HG02798 (cell line): Measurements from ENCODE around the gene RGS10.
"Not testable (repeated sequence)": the region's sequence is repeated elsewhere in the genome, so short reads cannot be mapped to it uniquely, and the experiment has no call there.

ENCODE experiments used
- ATAC-seq: cut with Tn5 transposase; IDR thresholded peaks from one replicate; pipeline ENCODE4 v1.9.1; 2021; ENCODE audit warnings: mild to moderate bottlenecking; ENCODE audit not compliant: unreplicated experiment, poor library complexity

Gene RGS10

DNA sequence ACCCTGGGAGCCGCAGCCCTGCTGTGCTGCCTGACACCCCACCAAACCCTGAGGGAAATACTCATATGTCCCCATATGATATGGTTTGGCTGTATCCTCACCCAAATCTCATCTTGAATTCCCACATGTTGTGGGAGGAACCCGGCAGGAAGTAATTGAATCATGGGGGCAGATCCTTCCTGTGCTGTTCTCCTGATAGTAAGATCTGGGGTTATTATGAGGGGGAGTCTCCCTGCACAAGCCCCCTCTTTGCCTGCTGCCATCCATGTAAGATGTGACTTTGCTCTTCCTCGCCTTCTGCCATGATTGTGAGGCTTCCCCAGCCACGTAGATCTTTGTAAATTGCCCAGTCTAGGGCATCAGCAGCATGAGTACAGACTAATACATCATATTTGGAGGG lies 68.7 kb downstream of the RGS10 start:
- ATAC-seq, result no peak

DNA sequence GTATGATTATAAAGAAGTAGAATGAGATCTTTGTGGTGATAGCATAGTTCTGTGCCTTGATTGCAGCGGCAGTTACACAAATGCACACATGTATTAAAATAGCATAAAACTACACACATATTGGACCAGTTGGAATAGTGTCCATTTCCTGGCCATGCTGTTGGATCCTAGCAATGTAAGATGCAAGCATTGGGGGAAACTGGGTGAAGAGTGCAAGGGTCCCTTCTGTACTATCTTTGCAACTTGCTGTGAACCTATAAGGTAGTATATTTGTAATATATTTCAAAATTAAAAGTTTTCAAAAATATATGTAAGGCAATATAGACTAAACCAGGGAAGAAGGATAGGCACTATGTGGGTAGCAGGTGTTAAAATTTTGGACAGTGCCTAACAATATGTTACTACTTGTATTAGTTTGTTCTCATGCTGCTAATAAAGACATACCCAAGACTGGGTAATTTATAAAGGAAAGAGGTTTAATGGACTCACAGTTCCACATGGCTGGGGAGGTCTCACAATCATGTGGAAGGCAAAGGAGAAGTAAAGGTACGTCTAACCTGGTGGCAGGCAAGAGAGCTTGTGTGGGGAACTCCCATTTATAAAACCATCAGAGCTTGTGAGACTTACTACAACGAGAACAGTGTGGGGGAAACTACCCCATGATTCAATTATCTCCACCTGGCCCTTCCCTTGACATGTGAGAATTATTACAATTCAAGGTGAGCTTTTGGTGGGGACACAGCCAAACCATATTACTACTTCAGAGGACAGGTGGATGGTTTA lies 71.4 kb downstream of the RGS10 start:
- no peak for ATAC-seq

DNA sequence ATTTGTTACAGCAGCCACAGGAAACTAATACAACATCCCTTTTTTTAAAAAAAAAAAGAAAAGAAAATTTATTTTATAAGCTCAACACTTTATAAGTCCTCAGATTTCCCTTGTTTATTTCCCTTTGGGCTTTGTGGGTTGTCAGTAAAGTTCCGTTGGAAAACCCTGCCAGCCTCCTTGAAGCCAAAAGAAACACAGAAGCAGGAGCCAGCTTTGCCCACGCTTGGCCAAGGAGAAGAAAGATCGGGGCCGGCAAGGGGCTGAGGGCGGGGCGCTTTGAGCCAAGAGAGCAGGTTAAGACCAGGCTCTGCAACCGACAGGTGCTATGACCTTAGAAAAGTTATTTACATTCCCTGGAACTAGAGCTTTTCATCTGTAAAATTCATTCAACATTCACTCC lies 72.7 kb downstream of the RGS10 start:
- no peak for ATAC-seq

DNA sequence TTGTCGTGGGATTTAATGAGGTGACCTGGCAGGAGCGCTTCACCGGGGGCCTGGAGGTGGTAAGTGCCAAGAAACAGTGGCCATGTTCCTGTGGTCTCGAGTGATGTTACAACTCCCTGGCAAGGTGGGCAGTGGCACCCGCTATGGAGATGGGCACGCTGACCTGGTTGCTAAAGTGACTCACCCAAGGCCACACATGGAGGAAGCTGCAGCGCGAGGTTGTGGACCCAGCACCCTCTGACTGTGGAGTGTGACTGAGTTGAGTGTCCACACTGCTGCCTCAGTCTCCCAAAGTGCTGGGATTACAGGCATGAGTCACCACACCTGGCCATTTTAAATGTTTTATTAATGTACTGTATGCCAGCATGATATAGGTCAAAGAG lies 73.2 kb downstream of the RGS10 start:
- ATAC-seq, result no peak

DNA sequence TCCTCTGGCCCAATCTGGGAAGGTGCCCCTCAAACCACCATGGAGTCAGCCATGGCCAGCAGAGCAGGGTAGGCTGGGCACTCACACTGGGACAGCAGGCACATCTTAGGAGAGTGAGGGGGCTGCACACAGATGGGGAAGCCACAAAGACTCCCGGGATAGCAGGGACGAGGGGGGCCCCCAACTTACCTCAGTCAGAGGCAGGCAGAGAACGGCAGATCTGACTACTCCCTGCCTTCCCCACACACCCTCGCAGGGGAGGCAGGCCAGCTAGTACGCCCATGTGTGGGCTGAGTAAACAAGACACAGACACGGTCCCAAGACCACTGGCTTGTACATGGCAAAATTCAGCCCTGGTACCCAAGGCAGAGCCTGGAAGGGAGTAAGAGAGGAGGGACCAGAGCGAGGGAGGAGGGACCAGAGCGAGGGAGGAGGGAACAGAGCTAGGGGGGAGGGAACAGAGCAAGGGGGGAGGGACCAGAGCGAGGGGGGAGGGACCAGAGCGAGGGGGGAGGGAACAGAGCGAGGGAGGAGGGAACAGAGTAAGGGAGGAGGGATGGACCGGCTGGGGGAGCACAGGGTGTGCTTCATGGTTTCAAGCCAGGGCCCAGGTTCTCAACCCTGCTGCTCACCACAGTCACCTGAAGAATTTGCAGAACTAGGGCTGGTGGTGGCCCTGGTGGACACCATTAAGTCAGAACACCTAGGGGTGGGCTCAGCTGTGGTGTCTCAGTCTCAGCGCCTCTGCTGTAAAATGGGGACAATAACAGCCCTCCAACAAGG lies 73.8 kb downstream of the RGS10 start:
- no peak for ATAC-seq

DNA sequence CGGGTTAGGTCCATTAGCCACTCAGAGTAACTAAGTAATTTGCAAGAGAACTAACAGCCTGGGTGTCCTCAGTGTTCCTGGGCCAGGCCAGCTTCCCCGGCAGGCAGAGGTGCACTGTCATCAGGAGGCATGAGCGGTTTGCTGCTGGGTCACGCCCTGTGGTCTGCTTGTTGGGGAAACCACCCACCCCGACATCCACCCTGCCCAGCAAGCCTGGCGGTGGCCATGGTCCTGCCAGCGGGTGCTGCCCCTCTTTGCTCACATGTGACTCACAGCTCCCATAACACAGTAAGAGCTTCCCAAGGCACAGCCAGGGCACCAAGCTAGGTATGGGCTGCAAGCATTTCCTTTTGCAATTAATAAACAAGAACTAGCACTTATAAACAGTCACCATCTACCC lies 75.9 kb downstream of the RGS10 start:
- ATAC-seq, result peak; percentile 64

DNA sequence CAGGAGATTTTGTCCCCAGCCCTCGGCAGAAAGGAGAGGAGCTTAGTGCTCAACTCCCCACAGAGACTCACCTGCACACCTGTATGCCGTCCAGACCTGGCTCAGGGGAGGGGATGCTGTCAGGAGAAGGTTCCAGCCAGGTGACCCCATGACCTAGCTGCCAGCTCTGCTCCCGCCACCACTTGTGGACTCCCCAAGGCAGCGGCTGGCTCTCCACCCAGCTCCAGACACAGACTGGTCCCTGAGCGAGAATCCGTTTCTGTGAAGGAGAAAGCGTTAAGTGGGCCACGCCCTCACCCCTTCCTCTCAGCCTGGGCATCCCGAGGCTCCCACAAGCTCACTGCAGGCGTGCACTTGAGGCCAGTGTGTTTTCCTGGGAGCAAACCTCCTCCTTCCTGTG lies 76.4 kb downstream of the RGS10 start:
- ATAC-seq, result no peak

DNA sequence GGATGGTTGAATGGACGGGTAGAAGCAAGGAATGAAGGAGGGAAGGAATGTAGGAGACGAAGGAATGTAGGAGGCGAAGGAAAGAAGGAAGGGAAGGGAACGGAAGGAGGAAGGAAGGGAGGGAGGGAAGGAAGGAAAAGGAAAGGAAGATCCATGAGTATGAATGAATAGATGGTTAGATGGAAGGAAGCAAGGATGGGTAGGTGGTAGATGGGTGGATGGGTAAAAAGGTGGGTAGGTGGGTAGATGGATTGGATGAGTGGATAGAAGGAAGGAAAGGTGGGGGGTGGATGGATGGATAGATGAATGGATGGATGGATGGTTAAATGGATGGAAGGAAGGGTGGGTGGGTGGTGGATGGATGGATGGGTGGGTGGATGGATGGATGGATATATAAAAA lies 77.4 kb downstream of the RGS10 start:
- ATAC-seq, result no peak

DNA sequence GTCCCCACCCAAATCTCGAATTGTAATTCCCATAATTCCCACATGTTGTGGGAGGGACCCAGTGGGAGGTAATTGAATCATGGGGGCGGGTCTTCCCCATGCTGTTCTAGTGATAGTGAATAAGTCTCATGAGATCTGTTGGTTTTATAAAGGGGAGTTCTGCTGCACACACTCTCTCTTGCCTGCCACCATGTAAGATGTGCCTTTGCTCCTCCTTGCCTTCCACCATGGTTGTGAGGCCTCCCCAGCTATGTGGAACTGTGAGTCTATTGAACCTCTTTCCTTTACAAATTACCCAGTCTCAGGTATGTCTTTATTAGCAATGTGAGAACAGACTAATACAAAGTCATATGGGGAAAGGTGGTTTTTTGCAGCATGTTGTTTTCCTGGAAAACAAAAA lies 79.3 kb downstream of the RGS10 start:
- ATAC-seq, result not testable (repeated sequence)

DNA sequence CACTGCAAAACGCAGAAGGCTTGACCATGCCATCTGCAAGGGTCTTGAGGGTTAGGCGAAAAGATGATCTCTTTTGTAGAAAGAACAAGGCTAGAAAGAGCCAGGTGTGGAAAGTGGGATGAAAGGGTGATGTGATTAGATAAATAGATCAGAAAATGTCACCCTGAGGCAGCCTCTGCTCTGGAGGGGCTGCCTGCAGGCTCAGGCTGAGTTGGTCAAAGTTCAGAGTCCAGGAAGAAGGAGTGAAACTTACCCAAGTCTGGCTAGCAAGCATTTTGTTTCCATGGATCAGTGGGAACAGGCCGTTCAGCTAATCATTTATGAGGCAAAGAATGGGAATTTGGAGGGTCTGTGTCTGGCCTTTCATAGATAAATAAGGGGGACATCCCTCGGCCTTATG lies 79.7 kb downstream of the RGS10 start:
- ATAC-seq, result no peak

DNA sequence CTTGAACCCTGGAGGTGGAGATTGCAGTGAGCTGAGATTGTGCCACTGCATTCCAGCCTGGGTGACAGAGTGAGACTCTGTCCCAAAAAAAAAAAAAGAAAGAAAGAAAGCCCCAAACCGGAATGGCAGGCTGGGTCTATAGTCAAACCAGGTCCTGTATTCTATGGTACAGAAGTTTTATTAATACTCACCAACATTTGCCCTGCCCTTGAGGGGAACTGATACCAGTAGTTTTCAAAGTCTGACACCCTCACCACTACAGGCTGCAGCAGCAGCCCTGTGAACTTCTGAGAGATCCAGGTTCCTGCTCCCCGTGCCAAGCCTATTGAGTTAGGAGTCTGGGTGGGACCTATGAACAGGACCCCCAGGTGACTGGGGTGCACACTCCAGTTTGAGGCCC lies 80.6 kb downstream of the RGS10 start:
- ATAC-seq, result peak; percentile 57

DNA sequence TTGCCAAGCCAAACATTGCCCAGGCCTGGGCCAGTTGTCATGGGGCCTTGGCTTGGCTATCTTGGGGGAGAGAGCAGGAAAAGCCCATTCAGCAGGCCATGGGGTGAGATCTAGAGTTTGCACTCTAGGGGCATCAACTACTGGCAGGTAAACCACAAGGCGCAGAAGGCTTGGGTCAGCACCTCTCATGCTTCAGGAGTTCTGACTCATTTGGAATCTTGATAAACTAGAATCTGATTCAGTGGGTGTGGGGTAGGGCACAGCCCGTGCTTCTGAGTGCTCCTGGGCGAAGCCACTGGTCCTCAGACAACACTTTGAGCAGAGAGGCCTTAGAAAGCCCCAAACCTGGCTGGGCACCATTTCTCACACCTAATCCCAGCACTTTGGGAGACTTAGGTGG lies 81.1 kb downstream of the RGS10 start:
- ATAC-seq, result peak; percentile 50

DNA sequence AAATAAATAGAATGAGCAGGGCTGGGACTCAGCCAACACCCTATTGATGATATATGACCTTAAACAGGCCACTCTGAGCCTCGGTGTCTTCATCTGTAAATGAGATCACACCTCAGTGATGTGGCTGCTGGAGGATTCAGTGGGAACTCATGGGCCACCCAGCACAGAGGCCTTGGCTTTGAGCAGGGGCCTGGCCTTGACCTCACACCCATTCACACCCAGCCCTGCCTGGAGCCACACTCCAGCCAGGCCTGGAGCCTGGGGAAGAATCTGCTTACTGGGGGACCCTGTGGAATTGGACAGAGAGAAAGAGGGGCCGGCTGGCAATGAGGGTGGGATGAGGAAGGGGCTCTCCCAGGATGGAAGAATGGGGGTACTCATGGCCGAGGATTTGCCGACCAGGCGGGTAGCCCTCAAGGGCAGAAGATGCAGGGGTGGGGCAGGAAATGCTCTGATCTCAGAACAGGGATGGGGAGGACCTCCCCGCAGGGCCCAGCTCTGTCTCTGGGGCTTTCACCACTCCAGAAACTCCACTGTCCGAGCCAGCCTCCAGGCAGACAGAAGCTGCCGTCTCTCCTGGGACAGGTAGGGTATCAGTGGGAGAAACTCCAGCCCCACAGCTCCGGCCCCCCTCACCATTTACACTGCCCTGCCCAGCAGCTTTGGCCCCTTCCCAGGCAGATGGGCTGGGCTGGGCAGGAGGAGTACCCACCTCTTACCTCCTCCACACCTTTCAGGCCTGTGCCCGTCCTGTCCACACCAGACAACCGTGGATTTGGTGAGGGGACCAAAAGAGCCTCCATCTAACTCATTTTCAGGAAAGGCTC lies 81.9 kb downstream of the RGS10 start:
- ATAC-seq, result no peak

DNA sequence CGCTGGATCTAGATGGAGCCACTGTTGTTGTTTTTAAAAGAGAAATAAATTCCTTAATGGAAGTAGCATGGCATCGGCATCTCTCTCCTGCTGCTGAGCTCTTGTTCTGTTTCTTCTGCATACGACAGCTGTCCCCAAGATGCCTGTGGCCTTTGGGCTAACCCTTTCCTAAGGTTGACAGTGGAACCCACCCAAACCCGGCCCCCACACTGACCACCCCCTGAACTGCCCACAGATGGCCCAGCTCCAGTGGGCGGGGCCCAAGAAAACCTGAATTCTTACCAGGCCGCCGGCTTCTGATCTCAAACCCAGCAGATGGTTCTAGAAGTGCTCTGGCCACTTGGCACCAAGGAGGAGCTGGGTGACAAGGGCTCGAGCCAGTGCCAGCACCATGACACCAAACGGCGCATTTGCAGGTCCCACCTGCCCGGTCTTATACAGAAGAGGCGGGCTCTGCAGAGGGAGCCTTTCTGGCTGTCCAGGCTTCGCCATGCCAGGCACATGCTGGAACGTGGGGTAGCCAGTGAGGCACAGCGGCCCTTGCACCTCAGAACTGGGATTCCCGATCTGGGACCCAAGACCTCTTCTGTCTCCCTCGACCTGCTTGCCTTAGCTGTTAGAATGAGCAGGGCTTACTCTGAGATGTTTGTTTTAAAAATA lies 82.7 kb downstream of the RGS10 start:
- no peak for ATAC-seq

DNA sequence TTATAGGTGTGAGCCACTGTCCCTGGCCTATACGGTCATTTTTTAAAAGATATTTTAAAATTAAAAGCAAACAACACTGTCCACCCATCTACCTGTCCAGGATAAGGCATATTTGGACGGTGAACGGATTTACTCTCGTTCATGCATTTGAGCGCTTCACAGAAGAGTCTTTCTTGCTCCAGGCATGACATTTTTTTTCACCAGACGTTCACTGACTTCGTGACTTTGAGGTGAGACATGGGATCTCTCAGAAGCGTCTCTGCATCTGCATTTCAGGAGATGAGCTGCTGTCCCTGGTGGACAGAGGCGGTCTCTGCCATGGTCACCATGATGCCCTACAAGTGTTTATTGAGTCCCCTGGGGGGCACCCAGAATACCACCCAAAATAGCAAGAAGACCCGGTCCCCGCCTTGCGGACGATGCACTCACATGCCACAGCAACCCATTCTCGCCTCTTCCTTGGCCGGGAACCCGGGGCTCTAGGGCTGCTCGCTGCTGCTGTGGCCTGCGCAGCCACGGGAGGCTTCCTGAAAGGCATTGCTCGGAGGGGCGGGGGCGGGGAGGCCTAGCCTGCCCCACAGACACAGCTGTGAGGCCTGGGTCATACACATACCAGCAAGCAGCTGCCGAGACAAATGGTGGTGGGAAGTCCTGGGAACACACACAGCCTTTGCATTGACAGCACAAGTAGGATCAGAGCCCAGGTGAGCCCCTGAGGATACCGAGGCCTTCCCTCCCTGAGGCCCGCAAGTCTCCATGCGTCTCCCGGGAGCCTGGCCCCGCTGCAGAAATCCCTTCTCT lies 84.4 kb downstream of the RGS10 start:
- no peak for ATAC-seq

DNA sequence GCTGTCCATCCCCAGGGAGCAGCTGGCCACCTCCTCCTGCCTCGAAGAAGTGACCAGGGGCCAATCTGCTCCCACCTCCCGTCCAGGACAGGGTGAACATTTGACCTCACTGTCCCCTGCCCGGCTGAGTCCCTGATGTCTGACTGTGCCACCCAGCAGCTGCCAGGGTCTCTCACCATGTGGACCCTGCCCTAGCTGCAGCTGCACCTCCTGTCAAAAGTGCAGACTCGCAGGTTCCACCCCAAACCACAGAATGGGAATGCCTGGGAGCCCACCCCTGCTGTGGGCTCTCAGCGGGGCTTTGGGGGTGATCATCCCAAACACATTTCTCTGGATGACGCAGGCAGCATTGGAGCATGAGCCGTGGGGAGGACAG lies 86.1 kb downstream of the RGS10 start:
- ATAC-seq, result no peak

DNA sequence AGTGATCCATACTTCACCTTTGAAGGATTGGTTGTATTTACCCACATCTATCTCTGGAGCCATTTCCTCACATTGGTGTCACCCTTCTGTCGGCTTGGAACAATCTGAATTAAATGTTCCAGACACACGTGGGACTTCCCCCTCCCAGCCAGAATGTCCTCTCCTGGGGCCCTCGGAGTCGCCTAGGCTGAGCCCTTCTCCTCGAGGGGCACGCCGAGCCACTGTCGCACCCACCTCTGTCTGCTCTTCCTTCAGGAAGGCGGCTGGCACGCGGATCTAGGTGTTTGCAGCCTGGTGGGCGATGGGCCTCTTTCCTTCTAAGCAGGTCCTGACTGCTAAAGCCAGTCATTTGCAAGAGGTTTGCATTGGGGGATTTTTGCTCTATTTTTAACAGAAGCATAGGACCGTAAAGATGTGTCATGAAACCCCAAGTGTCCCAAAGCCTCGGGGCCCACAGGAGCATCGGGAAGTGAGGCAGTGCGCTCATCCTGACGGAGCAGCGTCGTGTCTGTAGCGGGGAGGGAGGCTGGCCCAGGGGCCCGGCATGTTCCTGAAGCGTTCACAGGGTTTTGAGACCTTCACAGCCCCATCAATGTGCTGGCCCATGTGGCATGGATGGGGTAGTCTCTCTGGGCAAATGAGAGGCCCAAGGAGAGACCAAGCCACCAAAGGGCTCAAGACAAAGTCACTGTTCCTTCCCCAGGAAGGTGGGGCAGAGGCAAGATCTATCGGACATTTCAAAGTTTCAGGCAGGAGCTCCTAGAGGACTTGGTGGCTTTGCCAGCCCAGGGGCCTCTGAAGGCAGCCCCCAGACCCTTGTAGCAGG lies 86.7 kb downstream of the RGS10 start:
- peak; percentile 41 for ATAC-seq

DNA sequence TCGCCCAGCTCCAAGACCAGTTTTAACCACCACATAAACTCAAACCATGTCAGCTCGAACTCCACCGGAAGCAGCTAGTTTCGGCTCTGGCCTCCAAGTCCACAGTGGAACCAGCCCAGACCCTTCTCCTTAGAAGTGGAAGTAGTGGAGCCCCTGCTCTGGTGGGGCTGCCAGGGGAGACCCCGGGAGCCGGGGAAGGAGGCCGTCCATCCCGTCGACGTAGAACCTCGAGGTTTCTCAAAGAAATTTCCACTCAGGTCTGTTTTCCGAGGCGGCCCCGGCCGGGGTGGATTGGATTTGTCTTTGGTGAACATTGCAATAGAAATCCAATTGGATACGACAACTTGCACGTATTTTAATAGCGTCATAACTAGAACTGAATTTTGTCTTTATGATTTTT lies 87.5 kb downstream of the RGS10 start:
- ATAC-seq, result no peak

DNA sequence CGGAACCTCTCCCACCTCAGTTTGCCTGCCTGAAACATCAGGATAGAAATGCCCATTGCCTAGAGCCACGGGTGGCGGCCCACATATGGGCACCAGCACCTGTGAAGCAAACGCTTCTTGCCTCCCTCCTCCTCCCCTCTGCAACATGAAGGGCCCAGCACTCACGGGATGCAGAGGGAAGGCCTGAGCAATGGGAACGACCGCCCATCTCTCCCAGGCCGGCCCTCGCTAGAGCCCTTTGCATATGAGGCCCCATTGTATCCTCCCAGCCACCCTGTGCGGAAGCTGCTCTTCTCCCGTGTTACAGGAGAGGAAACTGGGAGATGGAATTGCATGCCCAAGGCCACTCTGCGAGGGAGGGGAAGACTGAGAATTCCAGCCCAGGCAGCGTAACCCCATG lies 88.2 kb downstream of the RGS10 start:
- no peak for ATAC-seq
